SK-N-SH (cell line): Measurements from ENCODE around the gene SLX1A.
"Not testable (repeated sequence)": the region's sequence is repeated elsewhere in the genome, so short reads cannot be mapped to it uniquely, and the experiment has no call there.

ENCODE experiments used
- EP300 ChIP-seq, 2 experiments: IDR thresholded peaks; 2 replicates each; pipeline versions ENCODE4 v1.4.0 to v1.6.1; 2012; ENCODE audit warnings: borderline replicate concordance in 1 of 2, low read depth in 1 of 2, low read length in 1 of 2
- NFIC ChIP-seq: IDR thresholded peaks from 2 replicates; pipeline ENCODE4 v1.4.0; 2012; ENCODE audit warnings: borderline replicate concordance
- RCOR1 ChIP-seq: fragments of 150-350 bp; IDR thresholded peaks from 2 replicates; pipeline ENCODE4 v1.6.1; 2017; ENCODE audit warnings: antibody characterized with exemption, low read length
- SIN3A ChIP-seq: IDR thresholded peaks from 2 replicates; pipeline ENCODE4 v1.6.1; 2012; ENCODE audit warnings: low read depth, mild to moderate bottlenecking, low read length, moderate library complexity, borderline replicate concordance
- TCF12 ChIP-seq: IDR thresholded peaks from 2 replicates; pipeline ENCODE4 v1.4.0; 2012
- YY1 ChIP-seq: IDR thresholded peaks from 2 replicates; pipeline ENCODE4 v1.4.0; 2012; ENCODE audit warnings: low read depth, mild to moderate bottlenecking
- TF ChIP-seq, protein P1 (sequence below): fragments of 200-600 bp; sonication (generic); IDR thresholded peaks from 2 replicates; pipeline ENCODE4 v1.6.1; 2017; ENCODE audit warnings: antibody characterized with exemption, mild to moderate bottlenecking, moderate library complexity
- TF ChIP-seq, protein P2 (sequence below): IDR thresholded peaks from 2 replicates; pipeline ENCODE4 v1.4.0; 2012; ENCODE audit warnings: low read depth

DNA sequence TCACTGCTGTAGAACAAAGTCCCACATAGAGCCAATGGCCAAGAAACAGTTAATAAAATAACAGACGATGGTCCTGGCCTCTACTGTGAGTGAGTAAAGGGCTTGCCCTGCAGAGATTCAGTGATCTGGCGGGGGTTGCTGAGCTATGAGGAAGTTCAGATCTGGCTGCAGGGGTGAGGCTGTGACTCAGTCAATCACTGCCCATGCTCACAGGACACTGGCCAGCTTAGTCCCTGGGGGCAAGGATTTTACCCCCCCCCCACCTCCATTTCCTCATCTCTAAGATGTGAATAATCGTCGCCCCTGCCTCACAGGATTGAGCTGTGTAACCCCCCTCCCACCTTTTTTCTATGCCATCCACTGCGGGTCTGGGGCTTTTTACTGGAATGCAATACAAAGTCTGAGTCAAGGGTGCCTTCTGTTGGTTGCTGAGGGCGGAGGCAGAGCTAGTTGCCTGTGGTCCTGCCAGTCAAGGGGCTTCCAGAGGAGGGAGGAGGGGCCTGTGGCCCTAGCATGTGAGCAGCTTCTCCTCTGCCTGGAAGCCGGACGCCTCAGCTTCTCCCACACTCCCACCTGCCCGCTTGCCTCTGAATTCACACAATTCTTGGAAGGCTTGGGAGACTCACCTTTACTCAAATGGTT, 13.5 kb downstream of the SLX1A start:
- TF ChIP-seq, protein P1, sequence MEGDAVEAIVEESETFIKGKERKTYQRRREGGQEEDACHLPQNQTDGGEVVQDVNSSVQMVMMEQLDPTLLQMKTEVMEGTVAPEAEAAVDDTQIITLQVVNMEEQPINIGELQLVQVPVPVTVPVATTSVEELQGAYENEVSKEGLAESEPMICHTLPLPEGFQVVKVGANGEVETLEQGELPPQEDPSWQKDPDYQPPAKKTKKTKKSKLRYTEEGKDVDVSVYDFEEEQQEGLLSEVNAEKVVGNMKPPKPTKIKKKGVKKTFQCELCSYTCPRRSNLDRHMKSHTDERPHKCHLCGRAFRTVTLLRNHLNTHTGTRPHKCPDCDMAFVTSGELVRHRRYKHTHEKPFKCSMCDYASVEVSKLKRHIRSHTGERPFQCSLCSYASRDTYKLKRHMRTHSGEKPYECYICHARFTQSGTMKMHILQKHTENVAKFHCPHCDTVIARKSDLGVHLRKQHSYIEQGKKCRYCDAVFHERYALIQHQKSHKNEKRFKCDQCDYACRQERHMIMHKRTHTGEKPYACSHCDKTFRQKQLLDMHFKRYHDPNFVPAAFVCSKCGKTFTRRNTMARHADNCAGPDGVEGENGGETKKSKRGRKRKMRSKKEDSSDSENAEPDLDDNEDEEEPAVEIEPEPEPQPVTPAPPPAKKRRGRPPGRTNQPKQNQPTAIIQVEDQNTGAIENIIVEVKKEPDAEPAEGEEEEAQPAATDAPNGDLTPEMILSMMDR: not testable (repeated sequence)
- not testable (repeated sequence) for TF ChIP-seq EP300 (IDR thresholded peaks at IDR 0.05; ENCODE audit: borderline replicate concordance in 1 of 2, low read depth in 1 of 2, low read length in 1 of 2); NFIC; RCOR1; YY1; SIN3A; TCF12
- TF ChIP-seq, protein P2, sequence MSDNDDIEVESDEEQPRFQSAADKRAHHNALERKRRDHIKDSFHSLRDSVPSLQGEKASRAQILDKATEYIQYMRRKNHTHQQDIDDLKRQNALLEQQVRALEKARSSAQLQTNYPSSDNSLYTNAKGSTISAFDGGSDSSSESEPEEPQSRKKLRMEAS: not testable (repeated sequence)
